HG03558 (cell line): ENCODE results near the gene SH3RF3.

Source experiments
- ATAC-seq: cut with Tn5 transposase; IDR thresholded peaks from one replicate; pipeline ENCODE4 v1.9.1; 2021; ENCODE audit warnings: moderate number of reproducible peaks; ENCODE audit not compliant: unreplicated experiment; ENCODE audit errors: extremely low read depth

The SH3RF3 gene

DNA sequence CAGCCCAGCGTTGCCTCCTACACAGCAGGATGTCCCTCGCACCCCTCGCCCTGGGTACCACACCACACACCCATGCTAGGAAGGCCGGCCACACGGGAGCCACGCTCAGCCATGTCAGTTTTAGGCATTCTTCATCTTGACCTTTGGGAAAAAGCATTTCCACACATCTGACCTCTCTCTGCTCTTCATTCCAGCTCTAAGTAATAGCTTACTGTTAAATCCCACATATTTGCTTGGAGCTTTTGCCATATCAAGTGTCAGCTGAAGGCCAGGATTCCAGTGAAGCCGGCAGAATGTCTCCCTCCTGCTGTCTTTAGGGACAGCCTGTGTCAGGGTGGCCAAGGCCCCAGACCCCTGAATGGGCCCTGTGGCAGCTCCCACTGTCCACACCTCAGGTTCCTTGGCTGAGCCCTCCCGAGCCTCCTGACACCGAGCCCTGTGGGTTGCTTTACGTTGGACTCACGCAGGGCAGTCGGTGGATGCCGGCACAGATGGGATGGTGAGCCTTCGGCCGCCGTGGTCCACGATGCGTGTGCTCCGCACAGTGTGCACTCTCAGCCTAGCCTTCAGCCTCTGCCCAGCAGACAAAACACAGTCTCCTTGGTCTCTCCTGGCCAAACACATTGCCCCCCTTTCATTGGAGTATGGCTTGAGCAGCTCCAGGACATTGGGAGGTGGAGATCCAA, 282.8 kb downstream of the SH3RF3 start:
- no peak for ATAC-seq

DNA sequence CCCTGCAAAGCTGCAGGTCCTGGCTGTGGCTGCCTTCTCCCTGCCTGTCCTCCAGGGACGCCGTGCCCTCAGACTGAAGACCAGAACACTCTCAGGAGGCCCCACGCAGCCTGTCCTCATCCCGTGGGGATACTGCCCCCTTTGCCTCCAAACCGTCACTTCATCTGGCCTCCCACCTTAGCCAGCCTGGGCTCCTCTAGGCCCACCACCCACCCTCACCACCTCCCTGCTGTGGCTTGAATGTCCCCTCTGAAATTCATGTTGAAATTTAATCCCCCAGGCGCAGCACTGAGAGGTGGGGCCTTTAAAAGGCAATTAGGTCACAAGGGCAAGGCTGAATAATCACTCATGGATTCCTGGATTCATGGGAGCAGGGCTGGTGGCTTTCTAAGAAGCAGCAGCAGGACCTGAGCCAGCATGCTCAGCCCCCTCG, 286.6 kb downstream of the SH3RF3 start:
- no peak for ATAC-seq

DNA sequence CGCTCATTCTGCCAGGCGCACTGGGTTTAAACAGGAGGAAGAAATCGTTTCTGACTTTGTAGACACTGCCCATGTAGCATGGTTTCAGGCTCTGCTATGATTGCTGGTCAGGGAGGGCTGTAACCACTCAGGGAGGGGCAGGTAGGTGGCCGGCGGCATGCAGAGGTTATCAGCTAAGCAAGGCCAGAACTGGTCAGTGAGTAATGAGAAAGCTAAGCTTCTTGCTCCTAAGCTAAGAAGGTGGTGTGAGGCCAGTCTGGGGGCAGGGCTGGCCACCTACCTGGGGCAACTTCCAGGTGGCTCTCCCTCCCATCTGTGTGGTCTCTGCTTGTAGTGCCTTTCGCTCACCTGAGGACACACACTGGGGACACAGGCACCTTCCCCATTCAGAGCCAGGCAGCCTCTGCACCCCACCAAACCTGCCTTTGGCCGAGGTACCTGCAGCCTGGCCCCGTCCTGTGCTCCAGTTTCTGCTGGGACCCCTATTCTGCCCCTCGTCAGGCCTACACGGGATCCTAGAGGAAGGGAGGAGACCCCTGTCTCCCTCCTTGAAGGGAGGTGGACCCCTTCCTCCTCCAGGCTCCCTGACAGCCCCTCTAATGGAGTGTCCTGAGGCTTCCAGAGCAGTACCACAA, 288.8 kb downstream of the SH3RF3 start:
- no peak for ATAC-seq

GRCh38 chr2:109418716-109419115, 289.7 kb downstream of the SH3RF3 start:
- no peak for ATAC-seq

GRCh38 chr2:109419171-109419756, 290.3 kb downstream of the SH3RF3 start:
- ATAC-seq, result no peak

GRCh38 chr2:109419960-109420370, 291.0 kb downstream of the SH3RF3 start:
- no peak for ATAC-seq

GRCh38 chr2:109421101-109421500, 292.1 kb downstream of the SH3RF3 start:
- no peak for ATAC-seq

DNA sequence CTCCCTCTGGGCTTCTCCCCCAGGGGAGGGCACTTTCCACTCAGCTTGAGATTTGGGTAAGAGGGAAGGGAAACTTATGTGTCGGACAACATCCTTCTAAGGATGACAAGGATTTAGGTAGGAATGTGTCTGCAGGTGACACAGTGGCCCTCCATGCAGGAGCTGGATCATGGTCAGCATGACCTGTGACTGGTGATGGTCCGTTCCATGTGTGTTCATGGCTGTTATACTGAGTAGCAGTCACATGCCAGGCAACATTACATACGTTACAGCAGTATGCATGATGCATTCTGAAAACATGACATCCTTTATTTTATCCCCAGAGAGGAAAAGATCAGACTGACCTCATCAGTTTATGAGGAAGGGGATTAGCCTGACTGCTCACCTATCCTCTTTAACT, 292.6 kb downstream of the SH3RF3 start:
- ATAC-seq, result no peak

DNA sequence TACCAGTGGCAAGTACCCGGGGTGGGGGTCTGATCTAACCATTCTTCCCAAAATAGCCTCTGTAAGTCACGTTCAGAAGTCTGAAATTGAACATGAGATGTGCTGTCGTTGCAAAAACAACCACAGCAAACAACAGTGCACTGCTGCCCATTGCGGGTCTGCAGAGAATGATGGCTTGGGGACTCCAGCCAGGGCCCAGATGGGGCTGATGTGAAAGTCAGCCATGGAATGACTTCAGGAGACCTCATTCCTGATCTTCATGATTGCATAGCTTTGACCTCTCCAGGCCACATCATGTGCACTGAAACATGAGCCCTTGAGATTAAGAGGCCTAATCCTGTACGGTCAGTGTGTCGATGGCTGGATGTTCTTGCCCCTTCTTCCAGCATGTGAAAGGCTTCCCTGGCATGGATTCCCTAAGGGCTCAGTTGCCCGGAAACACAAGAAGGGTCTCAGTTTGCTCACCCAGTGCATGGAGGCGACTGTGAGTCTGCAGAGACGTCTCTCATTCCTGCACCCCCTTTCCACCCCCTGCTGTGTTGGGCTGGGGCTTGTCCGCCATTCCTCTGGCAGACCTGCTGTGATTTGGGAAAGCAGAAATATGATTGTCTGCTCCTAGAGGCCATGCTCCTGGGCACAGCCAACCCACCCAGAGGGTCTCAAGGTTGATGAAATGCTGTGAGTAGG, 293.2 kb downstream of the SH3RF3 start:
- no peak for ATAC-seq

GRCh38 chr2:109422758-109423500, 293.9 kb downstream of the SH3RF3 start:
- ATAC-seq, result no peak

GRCh38 chr2:109423556-109424359, 294.8 kb downstream of the SH3RF3 start:
- ATAC-seq, result no peak

DNA sequence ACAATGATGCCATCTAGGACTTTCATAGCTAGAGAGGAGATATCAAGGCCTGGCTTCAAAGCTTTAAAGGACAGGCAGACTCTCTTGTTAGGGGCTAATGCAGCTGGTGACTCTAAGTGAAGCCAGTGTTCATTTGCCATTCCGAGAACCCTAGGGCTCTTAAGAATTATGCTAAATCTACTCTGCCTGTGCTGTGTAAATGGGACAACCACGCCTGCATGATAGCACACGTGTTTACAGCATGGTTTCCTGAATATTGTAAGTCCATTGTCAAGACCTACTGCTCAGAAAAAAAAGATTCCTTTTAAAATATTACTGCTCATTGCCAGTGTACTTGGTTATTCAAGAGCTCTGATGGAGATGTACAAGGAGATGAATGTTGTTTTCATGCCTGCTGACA, 296.4 kb downstream of the SH3RF3 start:
- ATAC-seq, result no peak

GRCh38 chr2:109427661-109428091, 298.7 kb downstream of the SH3RF3 start:
- no peak for ATAC-seq

GRCh38 chr2:109428281-109428680, 299.3 kb downstream of the SH3RF3 start:
- no peak for ATAC-seq

GRCh38 chr2:109428841-109429566, 300.0 kb downstream of the SH3RF3 start:
- no peak for ATAC-seq

GRCh38 chr2:109429567-109430328, 300.7 kb downstream of the SH3RF3 start:
- no peak for ATAC-seq

- ATAC-seq, result no peak
Measured at GRCh38 chr2:109430329-109430636, 301.3 kb downstream of the SH3RF3 start.

- ATAC-seq, result no peak
Measured at GRCh38 chr2:109432421-109432820, 303.4 kb downstream of the SH3RF3 start.
